Stomach smooth muscle (tissue), 2 donors: Measurements from ENCODE around the gene SPTB.

Experiments
- H3K27ac ChIP-seq: one replicate; pipeline ENCODE4 v1.7.0; 2013; ENCODE audit warnings: mild to moderate bottlenecking, low read length, inconsistent platforms
- H3K27me3 ChIP-seq, 2 donors: one replicate each; pipeline ENCODE4 v1.7.0; 2013; ENCODE audit warnings: low read length in 2 of 2; ENCODE audit not compliant: insufficient read depth in 2 of 2, control insufficient read depth in 1 of 2
- H3K36me3 ChIP-seq, 2 donors: one replicate each; pipeline ENCODE4 v1.7.0; 2013; ENCODE audit warnings: low read length in 2 of 2; ENCODE audit not compliant: control insufficient read depth in 2 of 2, insufficient read depth in 2 of 2
- H3K4me1 ChIP-seq: one replicate; pipeline ENCODE4 v1.7.0; 2013; ENCODE audit warnings: low read length; ENCODE audit not compliant: control insufficient read depth, insufficient read depth
- H3K4me3 ChIP-seq, 2 donors: one replicate each; pipeline ENCODE4 v1.7.0; 2013; ENCODE audit warnings: low read length in 2 of 2
- H3K9ac ChIP-seq, 2 donors: one replicate each; pipeline ENCODE4 v1.7.0; 2013; ENCODE audit warnings: low read length in 2 of 2, mild to moderate bottlenecking in 1 of 2
- H3K9me3 ChIP-seq, 2 donors: one replicate each; pipeline ENCODE4 v1.7.0; 2013; ENCODE audit warnings: low read length in 2 of 2; ENCODE audit not compliant: control insufficient read depth in 2 of 2
- donor health status: healthy.
- donor health status: Pancreatic carcinoma.

SPTB gene

DNA sequence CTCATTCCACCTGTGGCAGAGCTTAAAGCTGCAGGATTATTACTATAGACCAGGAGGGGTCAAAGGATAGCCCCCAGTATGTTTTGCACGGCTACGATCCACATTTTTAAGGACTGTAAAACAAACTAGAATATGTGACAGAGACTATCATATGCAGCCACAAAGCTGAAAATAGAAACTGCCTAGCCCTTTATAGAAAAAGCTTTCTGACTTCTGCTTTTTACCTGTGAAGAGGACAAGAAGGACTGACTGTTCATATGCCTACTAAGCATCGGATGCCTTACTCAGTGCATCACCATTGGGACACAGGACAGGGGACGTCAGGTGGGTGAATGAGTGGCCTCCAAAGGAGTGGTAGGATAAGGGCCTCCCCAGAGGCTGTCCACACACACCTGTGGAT is 29.8 kb downstream of the SPTB start:
- Histone ChIP-seq H3K27me3 (peaks cover 0 to 7% of the 10 kb centered on the region in 2 donors), H3K9me3 (no peaks in the 10 kb centered on the region), H3K4me3 (no peak overlapping the region), H3K27ac (no peak overlapping the region), H3K36me3 (no peaks in the 10 kb centered on the region), H3K9ac (no peak overlapping the region), H3K4me1 (no peaks in the 10 kb centered on the region)

DNA sequence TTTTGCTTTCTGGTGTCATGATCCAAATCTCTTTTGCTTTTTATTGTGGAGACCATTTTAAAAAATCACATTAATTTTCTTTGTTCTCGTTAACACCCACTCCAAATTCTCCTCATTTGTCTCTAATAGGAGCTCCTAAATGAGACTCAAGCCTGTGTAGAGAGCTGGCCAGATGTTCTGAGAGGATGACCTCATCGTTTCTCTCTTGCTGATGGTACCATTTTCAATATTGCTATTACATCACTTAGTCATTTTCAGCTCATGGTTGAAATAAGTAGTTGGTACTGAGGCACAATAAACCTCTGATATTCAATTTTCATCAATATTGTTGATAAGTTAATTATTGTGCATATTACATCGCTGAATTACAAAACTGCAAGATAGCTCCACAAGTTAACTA is 31.5 kb downstream of the SPTB start:
- Histone ChIP-seq H3K9me3 (no peaks in the 10 kb centered on the region), H3K9ac (no peak overlapping the region), H3K4me3 (no peak overlapping the region), H3K4me1 (no peaks in the 10 kb centered on the region), H3K36me3 (no peaks in the 10 kb centered on the region), H3K27me3 (peaks cover 3 to 14% of the 10 kb centered on the region in 2 donors), H3K27ac (no peak overlapping the region)

DNA sequence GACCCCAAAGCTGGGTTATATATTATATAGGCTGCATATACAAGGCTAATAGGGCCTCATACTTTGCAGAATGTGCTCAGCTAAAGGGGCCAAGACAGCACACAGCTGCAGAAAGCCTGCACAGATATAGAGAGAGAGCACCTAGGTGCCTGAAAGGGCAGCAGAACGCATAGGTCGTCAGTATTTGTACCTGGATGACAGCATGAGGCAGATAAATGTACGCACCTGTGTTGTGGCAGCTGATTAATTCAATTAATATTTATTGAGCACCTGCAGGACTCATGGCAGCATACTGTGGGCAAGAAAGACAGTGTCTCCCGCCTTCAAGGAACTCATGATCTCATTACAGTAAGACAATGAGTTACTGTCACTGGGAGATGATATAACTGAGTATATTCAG is 33.4 kb downstream of the SPTB start:
- H3K4me3 ChIP-seq = no peak overlapping the region
- no peaks in the 10 kb centered on the region for H3K9me3 ChIP-seq
- peaks cover 9 to 19% of the 10 kb centered on the region in 2 donors for H3K27me3 ChIP-seq
- H3K36me3 ChIP-seq = no peaks in the 10 kb centered on the region
- no peaks in the 10 kb centered on the region for H3K4me1 ChIP-seq
- no peak overlapping the region for H3K27ac ChIP-seq
- H3K9ac ChIP-seq = no peak overlapping the region

DNA sequence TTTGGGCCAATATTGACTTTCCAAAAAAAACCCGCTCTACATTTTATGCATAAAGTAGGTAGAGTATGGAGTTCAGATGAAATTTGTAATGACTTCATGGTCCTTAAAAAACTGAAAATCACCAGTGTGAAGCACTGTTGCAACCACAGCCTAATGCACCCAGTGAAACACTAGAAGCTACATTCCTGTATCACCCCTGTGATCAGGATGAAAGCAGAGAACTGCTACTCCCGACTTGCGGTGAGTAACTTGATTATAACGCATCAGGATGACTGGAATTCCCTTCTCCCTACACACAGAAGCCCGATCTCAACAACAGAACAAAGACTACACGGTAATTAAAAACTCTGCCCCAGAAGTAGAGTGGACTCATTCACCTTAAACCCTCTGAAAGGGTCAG is 33.8 kb downstream of the SPTB start:
- Histone ChIP-seq H3K9me3 (no peaks in the 10 kb centered on the region), H3K4me1 (no peaks in the 10 kb centered on the region), H3K27ac (no peak overlapping the region), H3K36me3 (no peaks in the 10 kb centered on the region), H3K9ac (no peak overlapping the region), H3K27me3 (peaks cover 11 to 19% of the 10 kb centered on the region in 2 donors), H3K4me3 (no peak overlapping the region)

DNA sequence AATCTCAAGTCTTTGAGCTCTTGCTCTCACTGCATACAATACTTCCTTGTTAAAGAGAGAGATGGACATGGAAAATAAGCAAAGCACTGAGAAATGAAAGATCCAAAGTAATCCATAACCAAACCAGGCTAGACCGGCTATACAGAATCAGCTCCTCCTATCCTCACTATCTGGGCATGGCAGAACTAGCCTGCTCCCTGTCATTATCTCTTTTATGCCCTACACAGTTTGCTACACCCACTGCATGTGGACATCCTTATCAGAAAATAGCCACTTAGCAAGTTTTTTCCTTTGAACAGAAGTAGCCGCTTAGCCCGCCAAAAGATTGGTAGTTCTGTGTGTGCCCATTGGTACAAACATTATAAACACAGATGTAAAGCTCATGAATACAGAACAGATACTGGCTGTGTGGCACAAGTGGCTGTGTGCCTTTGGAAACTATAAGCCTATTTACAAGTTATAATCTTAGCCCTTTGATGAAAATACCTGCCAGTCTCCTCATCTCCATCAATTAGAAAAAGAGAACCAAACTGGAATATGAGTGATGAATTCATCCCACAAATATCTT is 34.7 kb downstream of the SPTB start:
- Histone ChIP-seq H3K36me3 (no peaks in the 10 kb centered on the region), H3K4me1 (no peaks in the 10 kb centered on the region), H3K4me3 (no peak overlapping the region), H3K9me3 (no peaks in the 10 kb centered on the region), H3K27me3 (peaks cover 11 to 19% of the 10 kb centered on the region in 2 donors), H3K9ac (no peak overlapping the region), H3K27ac (no peak overlapping the region)

DNA sequence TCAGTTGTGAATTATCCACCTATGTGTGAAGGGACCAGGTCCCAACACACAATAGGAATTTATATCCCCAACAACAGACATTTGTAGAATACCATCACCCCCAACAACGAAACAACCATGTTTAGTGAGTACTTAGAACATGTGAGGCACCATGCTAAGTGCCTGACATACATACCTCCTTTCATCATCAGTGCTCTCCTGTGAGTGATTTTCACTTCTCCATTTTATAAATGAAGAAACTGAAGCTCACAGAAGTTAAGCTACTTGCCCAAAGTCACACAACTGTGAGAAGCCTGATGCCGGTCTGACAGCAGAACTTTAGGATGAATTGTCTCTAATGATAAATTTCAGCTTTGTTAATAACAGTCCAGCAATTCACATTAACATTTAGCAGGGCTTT is 35.4 kb downstream of the SPTB start:
- Histone ChIP-seq H3K27me3 (peaks cover 11 to 17% of the 10 kb centered on the region in 2 donors), H3K27ac (no peak overlapping the region), H3K9ac (no peak overlapping the region), H3K4me1 (no peaks in the 10 kb centered on the region), H3K9me3 (no peaks in the 10 kb centered on the region), H3K36me3 (no peaks in the 10 kb centered on the region), H3K4me3 (no peak overlapping the region)

DNA sequence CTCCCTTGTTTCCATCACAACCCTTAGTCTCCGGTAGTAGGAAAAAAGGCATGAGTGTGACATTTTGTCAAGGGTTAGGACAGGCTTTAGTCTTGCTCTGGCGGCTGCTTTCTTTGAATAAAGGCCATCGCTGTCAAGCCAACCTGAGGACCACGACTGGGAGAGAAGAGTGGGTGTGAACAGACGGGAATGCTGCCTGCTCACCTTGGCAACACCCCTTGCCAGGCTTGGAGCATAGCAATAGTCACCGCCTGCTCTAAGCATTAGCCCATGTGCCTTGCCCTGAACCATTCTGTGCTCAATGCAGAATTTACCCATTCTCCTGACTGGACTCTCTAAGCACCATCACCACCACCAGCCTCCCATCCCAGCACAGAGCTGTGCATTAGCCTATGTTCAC is 36.2 kb downstream of the SPTB start:
- Histone ChIP-seq H3K36me3 (no peaks in the 10 kb centered on the region), H3K4me3 (no peak overlapping the region), H3K9me3 (no peaks in the 10 kb centered on the region), H3K27me3 (peaks cover 11 to 17% of the 10 kb centered on the region in 2 donors), H3K4me1 (no peaks in the 10 kb centered on the region), H3K27ac (no peak overlapping the region), H3K9ac (no peak overlapping the region)

DNA sequence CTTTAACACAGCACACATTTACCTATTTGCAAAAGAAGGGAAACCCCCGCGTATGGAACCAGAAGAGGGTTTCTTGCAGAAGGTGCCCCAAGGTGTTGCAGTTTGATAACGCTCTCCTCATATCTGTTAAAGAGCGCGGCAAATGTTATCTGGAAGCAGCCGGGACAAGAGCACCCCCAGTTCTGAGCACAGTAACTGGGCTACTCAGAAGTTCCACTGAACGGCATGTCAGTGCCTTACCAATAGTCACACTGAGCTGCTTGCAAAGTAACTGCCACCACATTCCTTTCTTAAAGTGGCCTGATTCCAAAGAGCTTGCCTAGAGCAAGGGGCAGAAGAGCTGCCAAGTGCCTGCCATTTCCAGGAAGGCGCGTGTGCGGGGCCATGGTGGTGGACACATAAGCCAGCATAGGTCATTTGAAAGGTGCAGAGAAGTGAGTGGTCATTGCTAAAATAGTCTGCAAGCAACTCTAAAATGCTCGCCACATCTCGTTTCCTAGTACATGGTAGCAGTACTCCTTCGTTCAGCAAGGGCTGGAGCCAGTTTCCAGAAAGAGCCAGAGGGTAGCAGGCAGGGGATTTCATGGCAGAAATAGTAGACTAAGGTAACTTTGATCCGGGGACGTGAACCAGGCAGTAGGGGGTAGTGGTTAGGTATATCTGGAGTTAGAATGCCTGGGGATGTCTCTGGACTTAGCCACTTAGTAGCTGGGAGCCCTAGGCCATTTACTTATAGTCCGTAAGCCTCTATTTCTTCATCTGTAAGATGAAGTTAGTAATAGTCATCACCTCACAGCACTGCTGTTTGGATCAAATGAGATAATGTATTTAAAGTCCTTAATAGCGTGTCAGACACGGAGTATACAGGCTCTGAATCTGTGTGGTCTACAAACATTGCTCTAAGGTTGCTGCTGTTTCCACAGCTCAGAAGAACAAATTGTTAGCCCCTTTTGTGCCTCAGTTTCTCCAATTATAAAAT is 37.6 kb downstream of the SPTB start:
- Histone ChIP-seq H3K9ac (no peak overlapping the region), H3K4me3 (no peak overlapping the region), H3K27me3 (peaks cover 11 to 17% of the 10 kb centered on the region in 2 donors), H3K27ac (no peak overlapping the region), H3K9me3 (no peaks in the 10 kb centered on the region), H3K4me1 (no peaks in the 10 kb centered on the region), H3K36me3 (no peaks in the 10 kb centered on the region)

DNA sequence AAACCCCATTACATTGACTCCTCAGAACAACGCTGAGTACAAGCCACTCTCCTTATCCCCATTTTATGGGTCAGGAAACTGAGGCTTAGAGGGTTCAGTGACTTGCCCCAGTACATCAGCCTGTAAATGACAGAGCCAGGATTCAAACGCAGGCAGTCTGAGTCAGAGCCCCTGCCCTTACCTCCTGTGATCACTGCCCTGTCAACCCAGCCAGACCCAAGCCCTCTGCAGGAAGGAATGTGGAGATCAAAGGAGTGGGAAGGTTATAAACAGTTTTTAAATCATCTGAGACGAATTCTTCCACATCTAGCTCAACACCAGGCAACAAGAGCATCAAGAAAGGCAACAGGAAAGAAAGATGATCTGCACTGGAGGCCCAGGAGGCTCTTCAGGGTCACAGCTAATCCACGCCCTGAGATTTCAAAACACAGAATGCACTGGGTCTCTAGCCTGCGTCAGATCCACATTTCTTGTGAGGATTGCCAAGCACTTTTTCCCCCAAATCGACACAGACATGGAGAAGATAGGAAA is 38.5 kb downstream of the SPTB start:
- Histone ChIP-seq H3K27ac (no peak overlapping the region), H3K9ac (no peak overlapping the region), H3K36me3 (no peaks in the 10 kb centered on the region), H3K9me3 (no peaks in the 10 kb centered on the region), H3K4me1 (no peaks in the 10 kb centered on the region), H3K4me3 (no peak overlapping the region), H3K27me3 (peaks cover 11 to 16% of the 10 kb centered on the region in 2 donors)

DNA sequence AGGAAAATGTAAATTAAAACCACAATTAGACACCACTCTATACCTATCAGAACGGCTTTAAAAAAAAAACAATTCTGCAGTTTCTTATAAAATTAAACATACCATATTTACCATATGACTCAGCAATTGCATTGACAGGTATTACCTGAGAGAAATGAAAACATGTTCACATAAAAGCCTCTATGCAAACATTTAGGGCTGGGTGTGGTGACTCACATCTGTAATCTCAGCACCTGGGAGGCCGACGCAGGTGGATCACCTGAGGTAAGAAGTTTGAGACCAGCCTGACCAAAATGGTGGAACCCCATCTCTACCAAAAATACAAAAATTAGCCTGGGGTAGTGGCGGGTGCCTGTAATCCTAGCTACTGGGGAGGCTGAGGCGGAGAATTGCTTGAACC is 41.1 kb downstream of the SPTB start:
- Histone ChIP-seq H3K4me3 (no peak overlapping the region), H3K4me1 (no peaks in the 10 kb centered on the region), H3K27ac (no peak overlapping the region), H3K9ac (no peak overlapping the region), H3K27me3 (peaks cover 10 to 11% of the 10 kb centered on the region in 2 donors), H3K9me3 (no peaks in the 10 kb centered on the region), H3K36me3 (no peaks in the 10 kb centered on the region)

DNA sequence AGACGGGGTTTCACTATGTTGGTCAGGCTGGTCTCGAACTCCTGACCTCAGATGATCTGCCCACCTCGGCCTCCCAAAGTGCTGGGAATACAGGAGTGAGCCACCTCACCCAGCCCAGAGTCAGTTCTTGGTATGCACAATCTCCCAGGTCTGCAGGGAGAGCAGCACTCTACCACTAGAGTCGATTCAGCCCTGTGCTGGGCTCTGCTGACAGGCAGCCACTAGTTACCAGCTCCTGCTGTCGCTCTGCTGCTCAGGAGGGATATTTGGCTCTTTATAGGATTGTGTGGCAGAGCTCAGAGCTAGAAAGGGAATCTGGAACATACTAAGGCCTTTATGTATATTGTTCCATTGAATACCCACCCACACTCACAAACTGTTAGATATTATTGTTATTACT is 44.3 kb downstream of the SPTB start:
- no peak overlapping the region for H3K9ac ChIP-seq
- no peak overlapping the region for H3K4me3 ChIP-seq
- no peak overlapping the region for H3K27ac ChIP-seq
- no peaks in the 10 kb centered on the region for H3K4me1 ChIP-seq
- H3K36me3 ChIP-seq = no peaks in the 10 kb centered on the region
- H3K27me3 ChIP-seq = no peaks in the 10 kb centered on the region
- no peaks in the 10 kb centered on the region for H3K9me3 ChIP-seq
